ENCODE data around the gene LRP2. TPM values are rescaled to one million over a fixed set of nuclear protein-coding genes. Genes with fewer than 3 reads are reported as not detected.

LRP2 gene
- total RNA-seq, 4 donors from 2014 or later, result not detected

GRCh38 chr2:169298007-169298406 is 64.3 kb downstream of the LRP2 start:
- no peaks in the 10 kb centered on the region for H3K36me3 ChIP-seq
- H3K27me3 ChIP-seq, result no peaks in the 10 kb centered on the region
- ATAC-seq (no peak), DNase-seq (no peak)
- in situ Hi-C loops (cut with MboI; ENCODE audit: low sequenced_read_pairs in 4 of 4), result no loop called here
- no peak overlapping the region for H3K27ac ChIP-seq
- H3K4me3 ChIP-seq, result no peak overlapping the region
- H3K4me1 ChIP-seq, result no peaks in the 10 kb centered on the region
- TF ChIP-seq CTCF (IDR thresholded peaks at IDR 0.05 in 4 of 5, conservative IDR thresholded peaks at IDR 0.05 in 1 of 5), result no peak
- no peak for TF ChIP-seq POLR2A (IDR thresholded peaks at IDR 0.05)
- intact Hi-C loops (cut with DNase I; ENCODE audit: low total_unique reads), result no loop called here
- no peaks in the 10 kb centered on the region for H3K9me3 ChIP-seq

- no peak overlapping the region for H3K27ac ChIP-seq
- no peak for ATAC-seq
- no peak for DNase-seq
- in situ Hi-C loops (cut with MboI; ENCODE audit: low sequenced_read_pairs in 4 of 4), result no loop called here
- TF ChIP-seq CTCF (IDR thresholded peaks at IDR 0.05 in 4 of 5, conservative IDR thresholded peaks at IDR 0.05 in 1 of 5) (no peak), POLR2A (IDR thresholded peaks at IDR 0.05) (no peak)
- intact Hi-C loops (cut with DNase I; ENCODE audit: low total_unique reads), result no loop called here
- H3K27me3 ChIP-seq, result no peaks in the 10 kb centered on the region
- no peaks in the 10 kb centered on the region for H3K4me1 ChIP-seq
- H3K4me3 ChIP-seq, result no peak overlapping the region
- H3K36me3 ChIP-seq, result no peaks in the 10 kb centered on the region
- H3K9me3 ChIP-seq, result no peaks in the 10 kb centered on the region
Observed at GRCh38 chr2:169294001-169294675, 68.2 kb downstream of the LRP2 start.

GRCh38 chr2:169291517-169291916 is 70.8 kb downstream of the LRP2 start:
- in situ Hi-C loops (cut with MboI; ENCODE audit: low sequenced_read_pairs in 4 of 4) (no loop called here), intact Hi-C loops (cut with DNase I; ENCODE audit: low total_unique reads) (no loop called here)
- no peak for ATAC-seq
- Histone ChIP-seq H3K27me3 (no peaks in the 10 kb centered on the region), H3K4me1 (no peaks in the 10 kb centered on the region), H3K4me3 (no peak overlapping the region), H3K36me3 (no peaks in the 10 kb centered on the region), H3K27ac (no peak overlapping the region), H3K9me3 (no peaks in the 10 kb centered on the region)
- DNase-seq, result no peak
- TF ChIP-seq POLR2A (IDR thresholded peaks at IDR 0.05) (no peak), CTCF (IDR thresholded peaks at IDR 0.05 in 4 of 5, conservative IDR thresholded peaks at IDR 0.05 in 1 of 5) (no peak)

GRCh38 chr2:169290433-169290832 is 71.9 kb downstream of the LRP2 start:
- Histone ChIP-seq H3K27me3 (no peaks in the 10 kb centered on the region), H3K4me3 (no peak overlapping the region), H3K4me1 (no peaks in the 10 kb centered on the region), H3K36me3 (no peaks in the 10 kb centered on the region), H3K27ac (no peak overlapping the region), H3K9me3 (no peaks in the 10 kb centered on the region)
- no peak for ATAC-seq
- DNase-seq, result no peak
- TF ChIP-seq POLR2A (IDR thresholded peaks at IDR 0.05) (no peak), CTCF (IDR thresholded peaks at IDR 0.05 in 4 of 5, conservative IDR thresholded peaks at IDR 0.05 in 1 of 5) (no peak)
- intact Hi-C loops (cut with DNase I; ENCODE audit: low total_unique reads), result no loop called here
- in situ Hi-C loops (cut with MboI; ENCODE audit: low sequenced_read_pairs in 4 of 4), result no loop called here

- DNase-seq (no peak), ATAC-seq (no peak)
- Histone ChIP-seq H3K36me3 (no peaks in the 10 kb centered on the region), H3K27ac (no peak overlapping the region), H3K9me3 (no peaks in the 10 kb centered on the region), H3K4me1 (no peaks in the 10 kb centered on the region), H3K4me3 (no peak overlapping the region), H3K27me3 (no peaks in the 10 kb centered on the region)
- TF ChIP-seq POLR2A (IDR thresholded peaks at IDR 0.05) (no peak), CTCF (IDR thresholded peaks at IDR 0.05 in 4 of 5, conservative IDR thresholded peaks at IDR 0.05 in 1 of 5) (no peak)
- in situ Hi-C loops (cut with MboI; ENCODE audit: low sequenced_read_pairs in 4 of 4), result no loop called here
- intact Hi-C loops (cut with DNase I; ENCODE audit: low total_unique reads), result no loop called here
Observed at GRCh38 chr2:169287666-169288065, 74.7 kb downstream of the LRP2 start.
